NK-92 treated with Interleukin-12 subunit alpha and Interleukin-12 subunit beta, amount 100 ng/mL, for 24 hours (cell line): ENCODE data around the gene TRMO.

Source experiments
- DNase-seq: peaks from one replicate; lab custom pipeline; 2025; lab: John Stamatoyannopoulos, UW

Gene TRMO

GRCh38 chr9:97938081-97938644 lies 15.9 kb upstream of the TRMO start, which contains the start of gene HEMGN:
TSS of gene HEMGN (minus strand) at chr9:97938172. CDS start at chr9:97938136, 36 bp downstream.
- peak; percentile 3 for DNase-seq

- no peak for DNase-seq
Observed at GRCh38 chr9:97936998-97937397, 14.7 kb upstream of the TRMO start.

GRCh38 chr9:97935276-97935675 lies 13.0 kb upstream of the TRMO start:
- no peak for DNase-seq

GRCh38 chr9:97934321-97935115 lies 12.2 kb upstream of the TRMO start:
- DNase-seq = no peak

GRCh38 chr9:97933297-97933998 lies 11.1 kb upstream of the TRMO start:
- no peak for DNase-seq

GRCh38 chr9:97930972-97931371 lies 8.7 kb upstream of the TRMO start:
- DNase-seq = no peak

- no peak for DNase-seq
Observed at GRCh38 chr9:97928986-97929604, 6.8 kb upstream of the TRMO start.

- DNase-seq = no peak
Observed at GRCh38 chr9:97925497-97926334, 3.4 kb upstream of the TRMO start.

GRCh38 chr9:97924386-97924785 lies 2.1 kb upstream of the TRMO start:
- no peak for DNase-seq

- DNase-seq = peak; percentile 34
Observed at GRCh38 chr9:97923529-97924108, 1.3 kb upstream of the TRMO start.

- no peak for DNase-seq
Observed at GRCh38 chr9:97919217-97919813, 3.0 kb downstream of the TRMO start.

- no peak for DNase-seq
Observed at GRCh38 chr9:97918611-97919010, 3.7 kb downstream of the TRMO start.

GRCh38 chr9:97911970-97912369 lies 10.3 kb downstream of the TRMO start:
- no peak for DNase-seq

GRCh38 chr9:97911528-97911927 lies 10.8 kb downstream of the TRMO start:
- DNase-seq = no peak

GRCh38 chr9:97910357-97910756 lies 11.9 kb downstream of the TRMO start:
- DNase-seq = no peak

- DNase-seq = no peak
Observed at GRCh38 chr9:97908705-97909104, 13.6 kb downstream of the TRMO start.

GRCh38 chr9:97907632-97908031 lies 14.7 kb downstream of the TRMO start:
- DNase-seq = no peak

GRCh38 chr9:97907046-97907445 lies 15.3 kb downstream of the TRMO start:
- DNase-seq = no peak

GRCh38 chr9:97906236-97906831 lies 16.0 kb downstream of the TRMO start:
- DNase-seq = no peak

GRCh38 chr9:97905228-97905627 lies 17.1 kb downstream of the TRMO start:
- DNase-seq = no peak

GRCh38 chr9:97904725-97905124 lies 17.6 kb downstream of the TRMO start:
- no peak for DNase-seq
